Stomach (tissue), 4 donors: ENCODE measurements around the gene USP8.

Experiments
- CTCF ChIP-seq, 7 experiments: fragments of 450-650 bp in 4 of 7; fragments of 200-600 bp in 3 of 7; sonication (generic) in 3 of 7; IDR thresholded peaks; one replicate each; pipeline ENCODE4 v1.5.1; 2016 to 2019; ENCODE audit warnings: antibody characterized with exemption in 7 of 7, control low read depth in 2 of 7, mild to moderate bottlenecking in 1 of 7
- POLR2A ChIP-seq, 4 donors: fragments of 450-650 bp; IDR thresholded peaks; one replicate each; pipeline ENCODE4 v1.6.1; 2016; ENCODE audit warnings: antibody characterized with exemption in 4 of 4, control low read depth in 2 of 4, mild to moderate bottlenecking in 1 of 4, moderate library complexity in 1 of 4
- POLR2AphosphoS5 ChIP-seq, 3 donors: sonication (generic); formaldehyde crosslinking; IDR thresholded peaks; one replicate each; pipeline ENCODE4 v1.6.1; 2016; ENCODE audit warnings: antibody characterized with exemption in 3 of 3

DNA sequence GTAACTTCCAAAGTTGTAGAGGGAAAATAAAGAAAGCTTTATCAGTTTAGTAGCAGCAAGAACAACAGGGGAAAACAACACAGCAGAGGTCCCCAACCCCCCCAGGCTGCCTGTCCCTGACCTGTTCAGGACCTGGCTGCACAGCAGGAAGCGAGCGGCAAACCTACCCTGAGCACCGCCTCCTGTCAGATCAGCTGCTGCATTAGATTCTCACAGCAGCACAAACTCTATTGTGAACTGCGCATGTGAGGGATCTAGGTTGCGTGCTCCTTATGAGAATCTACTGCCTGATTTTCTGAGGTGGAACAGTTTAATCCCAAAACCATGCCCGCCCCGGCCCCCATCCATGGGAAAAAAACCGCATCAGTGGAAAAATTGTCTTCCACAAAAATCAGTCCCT, 81.9 kb downstream of the USP8 start:
- no peak for TF ChIP-seq CTCF (IDR thresholded peaks at IDR 0.05)
- TF ChIP-seq POLR2A (IDR thresholded peaks at IDR 0.05), result no peak
- TF ChIP-seq POLR2AphosphoS5 (IDR thresholded peaks at IDR 0.05), result no peak
